ENCODE measurements around the gene MAN2B2.

- TF ChIP-seq, protein P1, sequence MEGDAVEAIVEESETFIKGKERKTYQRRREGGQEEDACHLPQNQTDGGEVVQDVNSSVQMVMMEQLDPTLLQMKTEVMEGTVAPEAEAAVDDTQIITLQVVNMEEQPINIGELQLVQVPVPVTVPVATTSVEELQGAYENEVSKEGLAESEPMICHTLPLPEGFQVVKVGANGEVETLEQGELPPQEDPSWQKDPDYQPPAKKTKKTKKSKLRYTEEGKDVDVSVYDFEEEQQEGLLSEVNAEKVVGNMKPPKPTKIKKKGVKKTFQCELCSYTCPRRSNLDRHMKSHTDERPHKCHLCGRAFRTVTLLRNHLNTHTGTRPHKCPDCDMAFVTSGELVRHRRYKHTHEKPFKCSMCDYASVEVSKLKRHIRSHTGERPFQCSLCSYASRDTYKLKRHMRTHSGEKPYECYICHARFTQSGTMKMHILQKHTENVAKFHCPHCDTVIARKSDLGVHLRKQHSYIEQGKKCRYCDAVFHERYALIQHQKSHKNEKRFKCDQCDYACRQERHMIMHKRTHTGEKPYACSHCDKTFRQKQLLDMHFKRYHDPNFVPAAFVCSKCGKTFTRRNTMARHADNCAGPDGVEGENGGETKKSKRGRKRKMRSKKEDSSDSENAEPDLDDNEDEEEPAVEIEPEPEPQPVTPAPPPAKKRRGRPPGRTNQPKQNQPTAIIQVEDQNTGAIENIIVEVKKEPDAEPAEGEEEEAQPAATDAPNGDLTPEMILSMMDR (IDR thresholded peaks at IDR 0.05 in 8 of 11, conservative IDR thresholded peaks at IDR 0.05 in 3 of 11) = no peak
- TF ChIP-seq POLR2A (IDR thresholded peaks at IDR 0.05) (no peak), POLR2AphosphoS5 (IDR thresholded peaks at IDR 0.05) (no peak)
These were observed 47.7 kb upstream of the MAN2B2 start for GRCh38 chr4:6527259-6527658.
